ENCODE data around the gene KIF26A. TPM values are rescaled to one million over a fixed set of nuclear protein-coding genes. Genes with fewer than 3 reads are reported as not detected.

The KIF26A gene
- polyA plus RNA-seq, 4 donors: 10.6 to 21.4 (median 12.5) TPM

- DNase-seq (ENCODE audit: low read depth in 4 of 4, low spot score in 2 of 4): no peak
These were observed 90.5 kb downstream of the KIF26A start for GRCh38 chr14:104228716-104229533.

GRCh38 chr14:104229534-104230055 lies 91.2 kb downstream of the KIF26A start:
- no peak for DNase-seq (ENCODE audit: low read depth in 4 of 4, low spot score in 2 of 4)

GRCh38 chr14:104230119-104230815 lies 91.9 kb downstream of the KIF26A start:
- DNase-seq (ENCODE audit: low read depth in 4 of 4, low spot score in 2 of 4): no peak

Other genes starting within 250 kb of the KIF26A start
- 1 to 10 TPM; 1.5 to 3.0 (median 2.8) TPM for gene TDRD9, start 210.1 kb upstream of the KIF26A start, polyA plus RNA-seq (ENCODE audit: insufficient read length in 4 of 4)
- not detected for gene RD3L, start 196.1 kb upstream of the KIF26A start, polyA plus RNA-seq (ENCODE audit: insufficient read length in 4 of 4)
- gene ASPG, start 52.9 kb upstream of the KIF26A start, polyA plus RNA-seq (ENCODE audit: insufficient read length in 4 of 4): 10 to 100 TPM; 13.0 to 17.1 (median 15.7) TPM

Data from left renal cortex interstitium (tissue), 4 donors.